ENCODE results near the gene CNTLN.

CNTLN gene, protein sequence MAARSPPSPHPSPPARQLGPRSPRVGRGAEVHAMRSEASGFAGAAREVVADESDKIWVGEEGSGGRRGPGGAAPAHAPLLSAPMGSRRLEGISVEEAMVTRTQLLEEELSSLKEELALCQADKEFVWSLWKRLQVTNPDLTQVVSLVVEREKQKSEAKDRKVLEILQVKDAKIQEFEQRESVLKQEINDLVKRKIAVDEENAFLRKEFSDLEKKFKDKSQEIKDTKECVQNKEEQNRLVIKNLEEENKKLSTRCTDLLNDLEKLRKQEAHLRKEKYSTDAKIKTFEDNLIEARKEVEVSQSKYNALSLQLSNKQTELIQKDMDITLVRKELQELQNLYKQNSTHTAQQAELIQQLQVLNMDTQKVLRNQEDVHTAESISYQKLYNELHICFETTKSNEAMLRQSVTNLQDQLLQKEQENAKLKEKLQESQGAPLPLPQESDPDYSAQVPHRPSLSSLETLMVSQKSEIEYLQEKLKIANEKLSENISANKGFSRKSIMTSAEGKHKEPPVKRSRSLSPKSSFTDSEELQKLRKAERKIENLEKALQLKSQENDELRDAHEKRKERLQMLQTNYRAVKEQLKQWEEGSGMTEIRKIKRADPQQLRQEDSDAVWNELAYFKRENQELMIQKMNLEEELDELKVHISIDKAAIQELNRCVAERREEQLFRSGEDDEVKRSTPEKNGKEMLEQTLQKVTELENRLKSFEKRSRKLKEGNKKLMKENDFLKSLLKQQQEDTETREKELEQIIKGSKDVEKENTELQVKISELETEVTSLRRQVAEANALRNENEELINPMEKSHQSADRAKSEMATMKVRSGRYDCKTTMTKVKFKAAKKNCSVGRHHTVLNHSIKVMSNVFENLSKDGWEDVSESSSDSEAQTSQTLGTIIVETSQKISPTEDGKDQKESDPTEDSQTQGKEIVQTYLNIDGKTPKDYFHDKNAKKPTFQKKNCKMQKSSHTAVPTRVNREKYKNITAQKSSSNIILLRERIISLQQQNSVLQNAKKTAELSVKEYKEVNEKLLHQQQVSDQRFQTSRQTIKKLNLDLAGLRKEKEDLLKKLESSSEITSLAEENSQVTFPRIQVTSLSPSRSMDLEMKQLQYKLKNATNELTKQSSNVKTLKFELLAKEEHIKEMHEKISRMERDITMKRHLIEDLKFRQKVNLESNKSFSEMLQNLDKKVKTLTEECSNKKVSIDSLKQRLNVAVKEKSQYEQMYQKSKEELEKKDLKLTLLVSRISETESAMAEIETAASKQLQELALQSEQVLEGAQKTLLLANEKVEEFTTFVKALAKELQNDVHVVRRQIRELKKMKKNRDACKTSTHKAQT (N-terminal part only)

DNA sequence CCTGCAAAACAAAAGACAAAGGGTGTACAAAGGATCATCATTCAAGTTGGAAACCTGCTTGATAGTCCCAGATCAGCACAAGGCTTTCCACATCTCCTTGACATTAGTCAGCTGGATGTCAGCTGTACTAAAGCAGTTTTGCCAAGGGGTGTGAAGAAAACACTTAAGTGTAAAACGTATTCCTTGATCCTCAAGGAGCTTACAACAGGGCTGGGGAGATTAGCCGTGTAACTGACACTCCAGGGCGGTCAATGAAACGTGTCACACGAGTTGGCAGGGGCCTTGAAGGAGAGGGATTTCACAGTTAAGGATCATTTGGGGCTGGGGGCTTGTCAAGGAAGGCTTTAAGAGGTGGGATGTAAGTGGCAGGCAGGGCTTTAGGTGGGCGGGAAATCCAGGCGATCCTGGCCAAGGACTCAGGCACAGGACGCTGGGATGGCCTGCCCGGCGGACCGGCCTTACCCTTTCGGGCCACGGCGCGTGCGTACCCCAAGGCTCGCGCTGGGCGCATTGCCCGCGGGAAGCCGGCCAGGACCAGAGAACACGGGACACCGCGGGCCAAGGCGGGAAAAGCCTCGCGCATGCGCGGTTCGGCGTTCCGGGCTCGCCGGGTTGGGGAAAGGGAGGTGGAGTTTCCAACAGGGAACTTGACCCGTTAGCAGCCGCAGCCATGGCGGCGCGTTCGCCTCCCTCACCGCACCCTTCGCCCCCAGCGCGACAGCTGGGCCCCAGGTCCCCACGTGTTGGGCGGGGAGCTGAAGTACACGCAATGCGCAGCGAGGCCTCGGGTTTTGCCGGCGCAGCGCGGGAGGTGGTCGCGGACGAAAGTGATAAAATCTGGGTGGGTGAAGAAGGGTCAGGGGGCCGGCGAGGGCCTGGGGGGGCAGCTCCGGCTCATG lies at the start of gene CNTLN:
Gene CNTLN (plus strand): TSS at position 645 of the 899 bp plus-strand sequence. CDS start 26 bp downstream, at position 671.
- peak; percentile 16 to 24 for DNase-seq (ENCODE audit: low read depth in 2 of 2)

DNA sequence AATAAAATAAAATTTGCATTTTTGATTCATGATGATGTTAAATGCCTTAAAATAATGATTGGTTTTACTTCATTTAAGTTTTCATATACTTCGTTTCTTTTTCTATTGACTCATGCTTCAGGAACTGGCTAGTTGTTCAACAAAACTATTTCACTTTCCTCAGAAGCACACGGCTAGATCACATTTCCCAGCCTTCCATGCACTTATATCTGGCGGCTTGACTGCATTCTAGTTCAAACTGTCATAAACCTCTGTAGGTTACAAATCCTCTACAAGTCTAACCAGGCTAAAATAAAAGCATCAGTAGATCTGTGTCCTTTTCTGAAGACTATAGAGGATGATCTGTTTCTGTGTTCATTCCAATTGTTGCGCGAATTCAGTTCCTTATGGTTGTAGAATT lies 46.3 kb upstream of the CNTLN start:
- no peak for DNase-seq (ENCODE audit: low read depth in 2 of 2)

DNA sequence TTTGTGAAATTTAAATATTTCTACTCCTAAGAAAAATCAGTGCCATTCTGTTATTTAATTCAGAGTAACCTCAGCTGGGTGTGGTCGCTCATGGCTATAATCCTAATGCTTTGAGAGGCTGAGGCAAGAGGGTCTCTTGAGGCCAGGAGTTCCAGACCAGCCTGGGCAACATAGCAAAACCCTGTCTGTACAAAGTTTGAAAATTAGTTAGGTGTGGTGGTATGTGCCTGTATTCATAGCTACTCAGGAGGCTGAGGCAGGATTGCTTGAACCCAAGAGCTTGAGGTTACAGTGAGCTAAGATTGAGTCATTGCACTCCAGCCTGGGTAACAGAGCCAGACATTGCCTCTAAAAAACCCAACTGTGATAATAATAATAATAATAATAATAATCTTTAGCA lies 44.8 kb upstream of the CNTLN start:
- no peak for DNase-seq (ENCODE audit: low read depth in 2 of 2)

DNA sequence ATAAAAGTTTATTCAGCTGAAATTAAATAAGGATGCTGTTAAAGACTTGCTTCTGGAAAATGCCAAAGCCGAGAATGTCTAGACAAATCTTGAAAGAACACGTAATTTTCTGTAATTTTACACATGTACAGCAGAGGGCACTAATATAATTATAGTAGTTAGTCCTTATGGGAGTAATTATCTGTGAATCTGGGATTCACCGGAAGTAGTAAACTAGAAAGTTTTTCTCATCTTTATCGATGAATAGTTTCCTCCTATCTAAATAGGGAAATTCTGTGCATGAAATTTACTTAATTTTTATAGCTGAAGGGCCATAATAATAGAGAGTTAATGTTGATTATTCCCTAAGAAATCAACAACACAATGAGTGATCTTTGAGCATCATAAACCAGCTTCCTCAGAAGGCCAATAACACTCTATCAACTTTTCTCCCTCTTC lies 18.4 kb upstream of the CNTLN start:
- no peak for DNase-seq (ENCODE audit: low read depth in 2 of 2)

DNA sequence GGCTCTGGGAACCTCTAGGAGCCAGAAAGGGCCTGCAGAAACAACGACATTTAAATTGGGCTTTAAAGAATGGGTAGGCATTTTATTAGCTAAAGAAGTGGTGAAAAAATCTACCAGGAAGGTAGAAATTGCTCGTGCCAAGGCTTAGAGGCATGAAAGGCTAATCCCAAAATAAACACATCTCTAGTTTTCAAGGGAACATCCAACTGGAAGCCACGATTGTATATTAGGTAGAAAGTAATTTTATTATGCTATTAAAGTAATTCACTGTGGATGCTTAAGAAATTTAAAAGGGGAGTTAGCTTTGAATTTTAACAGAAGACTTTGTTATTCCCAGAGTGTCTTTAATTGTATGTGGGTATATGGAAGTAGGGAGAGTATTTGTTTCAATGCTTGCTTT lies 17.5 kb upstream of the CNTLN start:
- no peak for DNase-seq (ENCODE audit: low read depth in 2 of 2)

DNA sequence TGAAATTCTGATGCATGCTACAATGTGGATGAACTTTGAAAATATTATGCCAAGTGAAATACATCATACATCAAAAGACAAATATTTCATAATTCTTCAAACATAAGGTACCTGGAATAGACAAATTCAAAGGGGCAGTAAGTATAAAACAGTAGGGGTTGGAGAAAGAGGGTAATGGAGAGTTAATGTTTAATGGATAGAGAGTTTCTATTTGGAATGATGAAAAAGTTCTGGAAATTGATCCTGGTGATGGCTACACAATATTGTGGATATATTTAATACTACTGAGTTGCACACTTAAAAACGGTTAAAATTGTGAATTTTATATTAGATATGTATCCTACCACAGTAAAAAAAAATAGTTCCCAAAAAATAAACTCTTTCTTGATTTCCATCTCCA lies 14.6 kb upstream of the CNTLN start:
- DNase-seq (ENCODE audit: low read depth in 2 of 2), result no peak

DNA sequence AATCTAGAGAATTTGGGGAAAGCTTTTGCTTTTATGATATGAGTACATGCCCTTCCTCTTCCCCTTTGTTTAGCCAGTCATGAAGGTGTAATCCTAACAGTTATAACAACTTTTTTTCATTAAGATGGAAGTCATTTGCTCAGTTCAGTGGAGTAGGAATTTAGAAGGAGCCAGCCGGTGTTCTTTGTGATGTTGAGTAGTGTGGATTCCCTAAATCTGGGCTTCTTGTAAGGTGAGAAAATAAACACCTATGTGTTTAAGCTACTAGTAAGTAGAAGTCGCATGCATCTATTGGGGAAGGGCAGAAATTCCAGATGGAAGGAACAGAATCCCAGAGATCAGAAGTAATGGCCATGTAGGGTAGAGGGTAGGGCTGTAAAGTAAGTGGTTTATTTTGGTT lies 13.6 kb upstream of the CNTLN start:
- no peak for DNase-seq (ENCODE audit: low read depth in 2 of 2)

DNA sequence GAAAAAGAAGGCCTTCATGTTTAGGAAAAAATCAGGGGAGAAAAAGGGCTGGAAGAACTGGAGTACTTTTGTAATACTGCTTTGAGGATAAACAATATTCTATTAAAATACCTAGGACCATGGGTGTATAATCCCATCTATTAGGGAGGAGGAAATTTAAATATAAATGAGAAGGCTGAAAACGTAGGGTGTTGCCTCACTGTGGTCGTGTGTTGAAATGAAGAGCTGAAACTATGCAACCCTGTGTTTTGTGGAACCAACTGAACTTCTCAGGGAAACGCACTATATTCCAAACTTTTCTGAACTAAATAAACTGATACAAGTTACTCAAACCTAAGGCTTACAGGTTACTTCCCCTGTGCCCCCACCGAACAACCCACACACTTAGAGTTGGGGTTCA lies 4.5 kb upstream of the CNTLN start:
- DNase-seq (ENCODE audit: low read depth in 2 of 2), result no peak

DNA sequence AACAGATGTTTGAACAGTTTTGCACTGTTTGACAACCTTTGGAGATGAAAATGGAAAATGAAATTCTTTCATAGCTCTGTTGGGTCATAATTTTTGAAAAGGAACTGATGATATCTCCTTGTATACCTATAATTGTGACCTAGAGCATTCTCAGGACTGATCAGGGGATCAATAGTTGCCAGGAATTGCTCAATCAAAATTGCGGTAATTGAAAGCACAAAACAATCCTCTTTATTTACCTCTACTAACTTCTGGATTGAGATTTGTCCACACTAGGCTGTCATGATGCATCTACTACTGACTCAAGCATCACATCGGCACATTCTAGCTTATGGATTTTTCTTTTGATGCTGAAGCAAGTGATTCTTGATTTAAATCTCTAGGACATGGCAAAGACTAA lies 4.1 kb upstream of the CNTLN start:
- DNase-seq (ENCODE audit: low read depth in 2 of 2), result no peak

DNA sequence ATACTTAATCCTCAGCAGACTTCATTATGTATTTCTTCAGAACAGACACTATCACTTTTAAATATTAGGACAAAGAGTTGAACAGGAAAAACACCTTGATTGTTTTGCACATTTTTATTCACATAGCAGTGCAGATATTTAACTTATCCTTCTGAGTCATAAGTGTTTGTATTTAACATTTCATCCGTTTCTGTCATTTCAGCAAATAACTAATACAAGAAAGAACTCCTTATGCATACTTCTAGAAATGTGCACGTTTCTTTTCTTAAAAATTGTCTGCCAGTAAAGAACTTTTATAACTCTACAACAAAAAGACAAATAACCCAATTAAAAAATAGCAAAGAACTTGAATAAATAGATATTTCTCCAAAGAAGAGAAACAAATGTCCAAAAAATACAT lies 3.3 kb upstream of the CNTLN start:
- DNase-seq (ENCODE audit: low read depth in 2 of 2), result no peak

DNA sequence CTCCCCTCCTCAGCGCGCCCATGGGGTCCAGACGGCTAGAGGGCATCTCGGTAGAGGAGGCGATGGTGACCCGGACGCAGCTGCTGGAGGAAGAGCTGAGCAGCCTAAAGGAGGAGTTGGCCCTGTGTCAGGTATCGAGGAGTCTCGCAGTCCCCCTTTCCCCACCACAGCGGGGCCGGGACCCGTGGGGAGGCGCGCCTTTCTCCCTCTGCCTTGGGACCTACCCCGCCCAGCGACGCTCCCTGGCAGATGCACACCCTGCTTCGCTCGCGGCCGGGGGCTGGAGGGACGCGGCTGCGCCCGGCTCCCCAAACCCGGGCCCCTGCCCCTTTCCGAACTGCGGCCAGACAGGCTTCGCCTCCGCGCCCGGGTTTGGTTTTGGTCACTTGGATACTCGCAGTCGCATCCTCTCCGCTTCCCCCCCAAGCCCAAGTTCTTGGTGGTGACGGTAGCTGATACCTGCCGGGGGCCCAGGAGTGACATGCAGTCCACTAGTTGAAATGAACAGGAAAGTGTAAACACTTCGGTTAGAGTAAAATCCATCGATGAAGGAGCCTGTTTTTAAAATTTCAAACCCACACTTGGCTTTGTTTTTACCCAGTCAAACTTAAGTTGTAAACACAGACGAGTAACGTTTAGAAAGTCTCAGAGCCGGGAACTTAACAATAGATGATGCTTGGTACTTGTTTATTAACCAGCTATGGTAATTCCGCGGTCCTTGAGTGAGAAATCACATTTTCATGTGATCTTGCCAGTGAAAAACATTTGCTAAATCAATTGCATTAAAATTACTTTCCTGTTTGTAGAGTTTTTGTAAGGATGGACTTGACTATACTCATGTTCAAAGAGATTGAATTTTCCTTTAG lies 688 bp downstream of the CNTLN start:
- DNase-seq (ENCODE audit: low read depth in 2 of 2), result no peak

DNA sequence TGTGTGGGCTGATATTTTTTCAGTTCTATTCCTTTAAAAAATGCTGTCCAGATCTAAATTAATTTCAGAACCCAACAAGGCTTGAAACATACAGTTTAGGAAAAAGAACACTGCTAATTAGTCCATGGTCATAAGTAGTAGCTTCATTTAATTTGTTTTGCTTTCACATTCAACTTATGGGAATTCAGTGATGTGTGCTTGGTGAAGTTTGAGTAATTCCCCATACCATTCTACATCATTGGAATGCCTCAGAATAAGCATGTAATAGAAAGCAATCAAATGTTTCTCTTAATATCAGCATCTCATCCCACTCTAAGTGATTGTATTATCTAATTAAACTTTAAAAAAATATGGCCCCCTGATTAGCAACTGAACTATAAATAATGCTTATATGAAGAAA lies 2.7 kb downstream of the CNTLN start:
- no peak for DNase-seq (ENCODE audit: low read depth in 2 of 2)

DNA sequence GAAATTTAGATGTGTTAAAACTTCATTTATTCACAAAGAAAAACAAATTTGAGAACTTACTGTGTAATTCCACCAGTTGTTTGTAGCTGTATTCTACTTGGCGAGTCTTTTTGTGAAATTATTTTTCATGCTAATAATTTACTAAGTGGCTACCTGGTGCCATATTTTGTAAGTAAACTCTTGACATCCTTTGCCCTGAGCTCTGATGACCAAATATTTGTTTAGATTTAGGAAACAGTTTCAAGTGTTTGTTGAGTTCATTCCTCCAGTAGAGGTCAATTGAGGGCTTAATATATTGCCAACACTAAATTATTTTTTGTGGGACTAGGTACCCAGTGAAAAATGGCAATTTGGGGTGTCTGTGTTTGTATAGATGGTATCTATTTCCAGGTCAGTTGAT lies 3.7 kb downstream of the CNTLN start:
- DNase-seq (ENCODE audit: low read depth in 2 of 2), result no peak

DNA sequence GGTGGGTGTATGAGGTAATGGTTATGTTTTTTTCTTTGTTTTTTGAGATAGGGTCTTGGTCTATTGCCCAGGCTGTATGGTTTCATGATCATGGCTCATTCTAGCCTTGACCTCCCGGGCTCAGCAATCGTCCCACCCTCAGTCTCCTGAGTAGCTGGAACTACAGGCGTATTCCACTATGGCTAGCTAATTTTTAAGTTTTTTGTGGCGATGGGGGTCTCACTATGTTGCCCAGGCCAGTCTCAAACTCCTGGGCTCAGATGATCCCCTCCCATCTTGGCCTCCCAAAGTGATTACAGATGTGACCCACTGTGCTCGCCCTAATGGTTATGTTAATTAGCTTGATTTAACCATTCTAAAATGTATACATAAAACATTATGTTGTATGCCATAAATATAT lies 5.6 kb downstream of the CNTLN start:
- no peak for DNase-seq (ENCODE audit: low read depth in 2 of 2)

DNA sequence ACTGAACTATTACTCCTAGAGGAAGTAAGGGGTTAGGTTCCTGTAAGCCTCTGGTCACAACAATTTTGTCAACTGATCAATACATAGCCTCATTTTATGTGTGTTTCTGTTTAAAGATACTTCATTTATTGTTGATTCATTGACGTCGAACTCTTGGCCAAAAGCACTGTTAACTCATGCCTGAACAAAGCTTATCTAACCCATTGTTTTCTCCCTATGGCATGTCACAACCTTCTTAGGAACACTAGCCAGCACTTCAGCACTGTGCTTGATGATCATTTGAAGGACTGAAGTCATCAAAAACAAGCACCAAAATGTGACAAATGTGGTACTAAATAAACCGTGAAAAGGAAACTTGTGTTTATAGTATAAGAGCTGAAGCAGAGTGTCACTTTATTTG lies 13.5 kb downstream of the CNTLN start:
- no peak for DNase-seq (ENCODE audit: low read depth in 2 of 2)

DNA sequence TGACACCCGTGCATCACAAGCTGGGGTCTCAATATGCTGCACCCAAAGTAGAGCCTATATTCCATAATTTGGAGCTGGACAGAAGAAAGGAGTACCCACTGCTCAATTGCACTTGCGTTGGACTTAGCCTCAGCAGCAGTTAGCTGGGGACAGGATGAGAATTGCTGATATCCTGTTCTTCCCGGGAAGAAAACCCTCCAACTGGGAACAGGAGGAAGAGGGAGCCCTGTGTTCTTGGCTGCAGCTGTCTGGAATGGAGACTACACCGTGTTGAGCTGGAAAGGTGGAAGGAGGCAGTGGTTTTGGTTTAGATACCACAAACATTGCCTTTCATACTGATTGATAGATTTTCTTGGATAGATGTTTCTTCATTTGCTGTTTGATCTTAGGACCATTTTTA lies 24.6 kb downstream of the CNTLN start:
- DNase-seq (ENCODE audit: low read depth in 2 of 2), result no peak

DNA sequence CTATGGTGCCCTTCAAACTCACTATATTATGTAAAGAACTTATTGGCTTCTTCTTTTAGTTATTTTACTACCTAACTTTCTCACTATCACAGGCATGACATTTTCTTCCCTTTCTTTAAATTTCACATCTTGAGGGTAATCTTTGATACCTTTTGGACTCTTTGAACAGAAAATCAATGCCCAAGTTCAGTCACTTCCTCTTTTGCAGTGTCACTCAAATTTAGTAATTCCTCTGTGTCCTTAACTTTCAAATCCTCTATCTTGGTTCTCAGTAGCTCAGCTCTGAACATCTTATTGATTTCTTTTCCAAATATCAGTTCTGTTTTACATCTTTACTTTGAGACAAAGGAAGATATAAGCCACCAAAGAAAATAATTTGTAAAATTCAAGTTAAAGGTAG lies 25.5 kb downstream of the CNTLN start:
- DNase-seq (ENCODE audit: low read depth in 2 of 2), result no peak

DNA sequence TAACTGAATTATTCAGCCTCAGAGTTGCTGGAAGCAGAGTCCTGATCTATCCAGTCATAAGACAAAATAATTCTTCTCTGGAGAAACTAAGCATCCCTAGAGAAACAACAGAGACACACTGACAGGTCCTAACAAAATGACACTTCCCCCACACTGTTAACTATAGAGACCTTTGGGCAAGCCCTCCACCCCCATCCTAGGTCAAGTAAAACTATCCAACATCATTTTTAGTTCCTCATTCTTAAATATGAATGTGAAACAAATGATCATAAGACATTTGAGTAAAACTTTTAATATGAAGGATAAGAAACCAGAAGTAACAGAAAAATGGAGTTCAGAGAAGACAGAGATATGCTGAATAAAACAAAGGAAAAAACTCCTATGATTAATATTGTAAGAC lies 30.9 kb downstream of the CNTLN start:
- no peak for DNase-seq (ENCODE audit: low read depth in 2 of 2)

DNA sequence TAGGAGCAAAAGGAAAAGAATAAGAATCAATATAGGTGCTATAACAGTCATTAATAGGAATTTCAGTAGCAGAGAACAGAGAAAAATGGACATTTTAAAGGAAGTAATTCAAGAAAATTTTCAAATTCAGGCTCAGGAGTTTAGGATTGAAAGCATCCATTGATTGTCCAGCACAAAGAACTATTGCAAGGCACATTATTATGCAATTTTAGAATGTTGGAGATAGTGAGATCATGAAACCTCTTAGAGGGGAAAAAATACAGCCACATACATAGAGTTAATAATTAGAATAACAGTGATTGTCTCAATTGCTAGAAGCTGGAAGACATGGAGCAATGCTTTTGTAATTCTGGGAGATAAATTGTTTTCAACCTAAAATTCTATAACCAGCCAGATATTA lies 31.5 kb downstream of the CNTLN start:
- DNase-seq (ENCODE audit: low read depth in 2 of 2), result no peak

Data from stimulated activated CD8-positive, alpha-beta memory T cell treated with anti-CD3 and anti-CD28 coated beads, Interleukin-7, amount 100 ng/mL, for 4 hours (primary cell).